ENCODE data around the gene SI. TPM values are rescaled to one million over a fixed set of nuclear protein-coding genes. Genes with fewer than 3 reads are reported as not detected.

Gene SI
- total RNA-seq, 1 donor from 2014 or later = not detected

DNA sequence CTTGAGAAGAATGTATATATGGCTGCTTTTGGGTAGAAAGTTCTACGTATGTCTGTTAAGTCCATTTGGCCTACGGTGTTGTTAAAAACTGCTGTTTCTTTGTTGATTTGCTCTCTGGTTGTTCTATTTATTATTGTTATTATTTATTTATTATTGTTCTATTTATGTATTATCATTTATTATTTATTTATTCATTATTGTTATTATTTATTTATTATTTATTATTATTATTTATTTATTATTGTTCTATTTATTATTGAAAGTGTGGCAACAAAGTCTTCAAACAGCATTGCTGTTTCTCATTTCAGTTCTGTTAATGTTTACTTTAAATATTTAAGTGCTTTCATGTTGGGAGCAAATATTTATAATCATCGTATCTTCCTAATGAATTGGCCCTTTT, 66.7 kb downstream of the SI start:
- H2AFZ ChIP-seq (replicated peaks) = no peak overlapping the region
- no peaks in the 10 kb centered on the region for H3K27me3 Mint-ChIP-seq (ENCODE audit: insufficient read depth, low read depth)
- H3K9me3 ChIP-seq (ENCODE audit: low read depth) = no peaks in the 10 kb centered on the region
- H3K9me3 Mint-ChIP-seq = no peaks in the 10 kb centered on the region
- H4K20me1 ChIP-seq (ENCODE audit: low read depth) = no peaks in the 10 kb centered on the region
- no peak for DNase-seq (ENCODE audit: low spot score)
- no peak overlapping the region for H3K4me3 Mint-ChIP-seq
- no peak overlapping the region for H3K27ac Mint-ChIP-seq
- no peaks in the 10 kb centered on the region for H3K36me3 Mint-ChIP-seq
- no peaks in the 10 kb centered on the region for H3K4me1 Mint-ChIP-seq
- TF ChIP-seq, protein P1, sequence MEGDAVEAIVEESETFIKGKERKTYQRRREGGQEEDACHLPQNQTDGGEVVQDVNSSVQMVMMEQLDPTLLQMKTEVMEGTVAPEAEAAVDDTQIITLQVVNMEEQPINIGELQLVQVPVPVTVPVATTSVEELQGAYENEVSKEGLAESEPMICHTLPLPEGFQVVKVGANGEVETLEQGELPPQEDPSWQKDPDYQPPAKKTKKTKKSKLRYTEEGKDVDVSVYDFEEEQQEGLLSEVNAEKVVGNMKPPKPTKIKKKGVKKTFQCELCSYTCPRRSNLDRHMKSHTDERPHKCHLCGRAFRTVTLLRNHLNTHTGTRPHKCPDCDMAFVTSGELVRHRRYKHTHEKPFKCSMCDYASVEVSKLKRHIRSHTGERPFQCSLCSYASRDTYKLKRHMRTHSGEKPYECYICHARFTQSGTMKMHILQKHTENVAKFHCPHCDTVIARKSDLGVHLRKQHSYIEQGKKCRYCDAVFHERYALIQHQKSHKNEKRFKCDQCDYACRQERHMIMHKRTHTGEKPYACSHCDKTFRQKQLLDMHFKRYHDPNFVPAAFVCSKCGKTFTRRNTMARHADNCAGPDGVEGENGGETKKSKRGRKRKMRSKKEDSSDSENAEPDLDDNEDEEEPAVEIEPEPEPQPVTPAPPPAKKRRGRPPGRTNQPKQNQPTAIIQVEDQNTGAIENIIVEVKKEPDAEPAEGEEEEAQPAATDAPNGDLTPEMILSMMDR (IDR thresholded peaks at IDR 0.05) = no peak
- TF ChIP-seq EZH2 (IDR thresholded peaks at IDR 0.05) = no peak
- H3K27me3 ChIP-seq = no peaks in the 10 kb centered on the region
- H3K36me3 ChIP-seq = no peaks in the 10 kb centered on the region
- H3K79me2 ChIP-seq (ENCODE audit: low read depth) = no peaks in the 10 kb centered on the region
- H3F3A ChIP-seq (ENCODE audit: low read depth) = no peaks in the 10 kb centered on the region
- no peak overlapping the region for H3K4me2 ChIP-seq
- no peaks in the 10 kb centered on the region for H3K4me1 ChIP-seq
- no peak overlapping the region for H3K27ac ChIP-seq
- H3K4me3 ChIP-seq = no peak overlapping the region
- no peak overlapping the region for H3K9ac ChIP-seq

- no peaks in the 10 kb centered on the region for H3K9me3 Mint-ChIP-seq
Measured at GRCh38 chr3:164984947-164985346, 93.3 kb downstream of the SI start.

DNA sequence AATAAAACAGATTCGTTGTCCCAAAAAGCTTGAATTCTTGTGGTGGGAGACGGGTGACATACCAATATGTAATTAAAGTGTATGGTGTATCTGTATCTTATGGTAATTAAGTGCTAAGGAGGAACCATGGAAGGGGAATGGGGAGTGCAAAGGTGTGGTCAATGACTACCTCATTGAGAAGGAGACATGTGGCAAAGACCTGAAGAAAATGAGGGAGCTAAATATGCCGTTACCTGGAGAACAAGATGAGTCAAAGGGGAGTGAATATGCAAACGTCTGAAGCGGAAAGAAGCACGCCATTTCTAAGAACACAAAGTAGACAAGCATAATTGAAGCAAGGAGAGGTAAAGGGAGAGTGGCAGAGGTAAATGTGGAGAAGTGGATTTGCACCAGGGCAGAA, 115.7 kb downstream of the SI start:
- Histone ChIP-seq H2AFZ (replicated peaks) (no peak overlapping the region), H3K9ac (no peak overlapping the region), H3K4me3 (no peak overlapping the region), H3K36me3 (no peaks in the 10 kb centered on the region), H3K27me3 (no peaks in the 10 kb centered on the region), H3K27ac (no peak overlapping the region), H3K4me1 (no peaks in the 10 kb centered on the region), H3K4me2 (no peak overlapping the region), H4K20me1 (ENCODE audit: low read depth) (no peaks in the 10 kb centered on the region), H3K79me2 (ENCODE audit: low read depth) (no peaks in the 10 kb centered on the region), H3K9me3 (ENCODE audit: low read depth) (no peaks in the 10 kb centered on the region), H3F3A (ENCODE audit: low read depth) (no peaks in the 10 kb centered on the region)
- TF ChIP-seq, protein P1 (IDR thresholded peaks at IDR 0.05) = no peak
- TF ChIP-seq EZH2 (IDR thresholded peaks at IDR 0.05) (no peak), EZH2phosphoT487 (IDR thresholded peaks at IDR 0.05) (no peak)
- Mint-ChIP-seq H3K27ac (no peak overlapping the region), H3K9me3 (no peaks in the 10 kb centered on the region), H3K27me3 (ENCODE audit: insufficient read depth, low read depth) (no peaks in the 10 kb centered on the region), H3K4me1 (no peaks in the 10 kb centered on the region), H3K4me3 (no peak overlapping the region), H3K36me3 (no peaks in the 10 kb centered on the region)
- DNase-seq (ENCODE audit: low spot score) = no peak

More at GRCh38 chr3:164984947-164985346, 93.3 kb downstream of the SI start:
- Histone ChIP-seq H4K20me1 (ENCODE audit: low read depth) (no peaks in the 10 kb centered on the region), H3K4me3 (no peak overlapping the region), H3K9ac (no peak overlapping the region), H3F3A (ENCODE audit: low read depth) (no peaks in the 10 kb centered on the region), H3K4me2 (no peak overlapping the region), H3K36me3 (no peaks in the 10 kb centered on the region), H3K9me3 (ENCODE audit: low read depth) (no peaks in the 10 kb centered on the region), H2AFZ (replicated peaks) (no peak overlapping the region), H3K4me1 (no peaks in the 10 kb centered on the region), H3K27ac (no peak overlapping the region), H3K27me3 (no peaks in the 10 kb centered on the region), H3K79me2 (ENCODE audit: low read depth) (no peaks in the 10 kb centered on the region)
- DNase-seq (ENCODE audit: low spot score) = no peak
- TF ChIP-seq EZH2phosphoT487 (IDR thresholded peaks at IDR 0.05) (no peak), EZH2 (IDR thresholded peaks at IDR 0.05) (no peak)
- TF ChIP-seq, protein P1 (IDR thresholded peaks at IDR 0.05) = no peak
- Mint-ChIP-seq H3K4me1 (no peaks in the 10 kb centered on the region), H3K4me3 (no peak overlapping the region), H3K27ac (no peak overlapping the region), H3K27me3 (ENCODE audit: insufficient read depth, low read depth) (no peaks in the 10 kb centered on the region), H3K36me3 (no peaks in the 10 kb centered on the region)

Data from neural progenitor cell (in vitro differentiated cells).